ENCODE results near the gene ATP5PB.

The ATP5PB gene

DNA sequence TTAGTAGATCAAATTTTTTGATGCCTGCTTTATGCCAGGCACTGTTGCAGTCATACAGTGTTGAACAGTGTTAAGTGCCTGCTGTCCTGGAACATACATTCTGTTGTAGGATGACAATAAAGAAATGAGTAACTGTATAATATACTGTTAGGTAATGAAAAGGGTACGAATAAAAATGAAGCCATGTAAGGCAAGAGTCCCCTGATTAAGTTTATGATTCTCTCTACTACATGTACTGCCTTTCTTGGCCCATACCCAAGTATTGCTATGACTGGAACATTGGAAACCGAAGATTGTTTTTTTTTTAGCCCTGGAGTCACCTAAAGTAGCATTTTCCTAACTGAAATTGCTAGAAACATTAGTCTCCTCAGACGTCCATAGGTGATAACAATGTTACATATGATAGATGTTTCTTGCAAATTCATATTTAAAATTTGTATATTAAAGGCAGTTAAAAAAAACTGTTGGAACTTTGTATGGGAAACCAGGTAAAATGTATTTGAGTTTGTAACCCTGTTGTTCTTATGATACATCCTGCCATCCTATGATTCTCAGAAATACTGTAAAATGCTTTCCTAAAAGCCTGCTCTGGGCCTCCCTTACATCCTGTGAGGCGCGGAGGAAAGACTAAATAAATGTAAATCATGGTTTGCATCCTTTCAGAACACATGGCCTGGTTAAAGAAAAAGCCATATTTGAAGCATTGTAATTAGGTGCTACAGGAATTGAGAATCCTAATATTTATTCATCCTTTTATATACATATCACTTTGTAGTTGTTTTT is 5.8 kb downstream of the ATP5PB start:
- no peak overlapping the region for H3K4me3 ChIP-seq (replicated peaks; ENCODE audit: low read depth, low read length)
- TF ChIP-seq, protein P1, sequence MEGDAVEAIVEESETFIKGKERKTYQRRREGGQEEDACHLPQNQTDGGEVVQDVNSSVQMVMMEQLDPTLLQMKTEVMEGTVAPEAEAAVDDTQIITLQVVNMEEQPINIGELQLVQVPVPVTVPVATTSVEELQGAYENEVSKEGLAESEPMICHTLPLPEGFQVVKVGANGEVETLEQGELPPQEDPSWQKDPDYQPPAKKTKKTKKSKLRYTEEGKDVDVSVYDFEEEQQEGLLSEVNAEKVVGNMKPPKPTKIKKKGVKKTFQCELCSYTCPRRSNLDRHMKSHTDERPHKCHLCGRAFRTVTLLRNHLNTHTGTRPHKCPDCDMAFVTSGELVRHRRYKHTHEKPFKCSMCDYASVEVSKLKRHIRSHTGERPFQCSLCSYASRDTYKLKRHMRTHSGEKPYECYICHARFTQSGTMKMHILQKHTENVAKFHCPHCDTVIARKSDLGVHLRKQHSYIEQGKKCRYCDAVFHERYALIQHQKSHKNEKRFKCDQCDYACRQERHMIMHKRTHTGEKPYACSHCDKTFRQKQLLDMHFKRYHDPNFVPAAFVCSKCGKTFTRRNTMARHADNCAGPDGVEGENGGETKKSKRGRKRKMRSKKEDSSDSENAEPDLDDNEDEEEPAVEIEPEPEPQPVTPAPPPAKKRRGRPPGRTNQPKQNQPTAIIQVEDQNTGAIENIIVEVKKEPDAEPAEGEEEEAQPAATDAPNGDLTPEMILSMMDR (IDR thresholded peaks at IDR 0.05; ENCODE audit: low read length, missing control alignments), result no peak
- DNase-seq (ENCODE audit: low read depth), result no peak

- TF ChIP-seq, protein P1 (IDR thresholded peaks at IDR 0.05; ENCODE audit: low read length, missing control alignments), result no peak
- no peak overlapping the region for H3K4me3 ChIP-seq (replicated peaks; ENCODE audit: low read depth, low read length)
Measured at GRCh38 chr1:111455642-111456031, 6.4 kb downstream of the ATP5PB start.

DNA sequence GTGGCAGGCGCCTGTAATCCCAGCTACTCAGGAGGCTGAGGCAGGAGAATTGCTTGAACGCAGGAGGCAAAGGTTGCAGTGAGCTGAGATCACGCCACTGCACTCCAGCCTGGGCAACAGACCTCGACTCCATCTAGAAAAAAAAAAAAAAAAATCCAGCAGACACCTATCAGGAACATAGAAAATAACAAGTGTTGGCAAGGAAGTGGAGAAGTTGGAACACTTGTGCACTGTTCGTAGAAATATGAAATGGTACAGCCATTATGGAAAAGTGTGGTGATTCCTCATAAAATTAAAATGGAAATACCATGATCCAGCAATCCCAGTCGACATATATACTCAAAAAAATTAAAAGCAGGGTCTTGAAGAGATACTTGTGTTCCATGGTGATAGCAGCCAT is 12.5 kb downstream of the ATP5PB start:
- no peak overlapping the region for H3K4me3 ChIP-seq (replicated peaks; ENCODE audit: low read depth, low read length)
- TF ChIP-seq, protein P1 (IDR thresholded peaks at IDR 0.05; ENCODE audit: low read length, missing control alignments), result no peak
- DNase-seq (ENCODE audit: low read depth), result no peak

More at GRCh38 chr1:111455642-111456031, 6.4 kb downstream of the ATP5PB start:
- DNase-seq (ENCODE audit: low read depth), result no peak

DNA sequence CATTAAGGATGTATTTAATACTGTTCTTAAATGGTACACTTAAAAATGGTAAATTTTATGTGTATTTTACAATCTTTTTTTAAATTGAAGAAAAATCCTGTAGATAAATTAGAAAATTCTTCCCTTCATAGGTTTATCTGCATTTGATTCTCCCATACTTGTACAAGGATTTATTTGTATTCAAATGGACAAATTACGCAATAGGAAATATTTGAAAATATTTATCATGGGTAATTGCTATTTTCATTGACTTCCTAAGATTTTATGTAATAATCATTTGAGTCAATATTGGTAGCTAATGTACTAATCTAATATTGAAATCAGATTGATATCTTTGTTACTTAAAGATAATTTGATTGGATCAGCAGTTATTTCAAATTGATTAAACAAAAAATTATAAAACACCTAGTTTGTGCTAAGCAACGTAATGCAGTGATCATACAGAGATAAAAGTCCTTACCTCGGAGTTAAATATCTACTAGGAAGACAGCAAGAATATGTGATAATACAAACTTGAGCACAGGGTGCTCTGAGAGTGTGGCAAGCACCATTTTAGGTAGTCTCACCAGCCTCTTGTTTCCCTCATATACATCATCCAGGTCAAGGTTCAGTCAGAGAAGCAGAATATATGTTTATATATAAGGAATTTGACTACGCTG is 13.2 kb downstream of the ATP5PB start:
- no peak overlapping the region for H3K4me3 ChIP-seq (replicated peaks; ENCODE audit: low read depth, low read length)
- no peak for DNase-seq (ENCODE audit: low read depth)
- TF ChIP-seq, protein P1 (IDR thresholded peaks at IDR 0.05; ENCODE audit: low read length, missing control alignments), result no peak

DNA sequence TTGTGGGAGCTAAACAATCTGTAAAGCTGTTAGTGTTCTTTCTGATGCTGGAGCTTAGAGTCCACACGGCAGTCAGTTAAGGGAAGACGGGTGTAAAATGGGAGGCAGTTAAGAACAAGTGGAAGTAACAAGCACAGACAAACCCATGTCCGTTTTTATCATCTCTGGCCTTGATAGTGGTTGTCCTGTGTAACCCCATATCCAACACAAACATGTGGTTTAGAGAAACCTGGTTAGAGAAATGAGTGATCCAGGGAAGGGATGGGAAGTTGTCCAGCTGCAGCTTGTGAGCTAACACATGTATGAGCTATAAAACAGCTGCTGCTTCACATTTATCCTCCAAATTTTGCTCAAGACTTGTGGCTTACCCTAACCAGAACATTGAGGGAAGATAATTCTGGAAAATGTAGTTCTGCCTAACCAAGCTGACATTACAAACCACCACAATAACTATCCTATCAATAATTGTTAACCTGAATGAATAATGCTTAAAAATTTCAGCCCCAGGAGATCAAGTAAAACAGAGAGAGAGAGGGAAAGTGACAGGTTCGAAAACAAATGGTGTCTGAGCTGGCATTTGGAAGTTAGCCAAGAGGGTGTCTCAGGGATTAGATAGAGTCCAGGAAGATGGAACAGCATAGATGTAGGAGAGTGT is 13.9 kb downstream of the ATP5PB start:
- TF ChIP-seq, protein P1 (IDR thresholded peaks at IDR 0.05; ENCODE audit: low read length, missing control alignments), result no peak
- DNase-seq (ENCODE audit: low read depth), result peak; percentile 38
- no peak overlapping the region for H3K4me3 ChIP-seq (replicated peaks; ENCODE audit: low read depth, low read length)

GRCh38 chr1:111465754-111466153 is 16.5 kb downstream of the ATP5PB start:
- no peak overlapping the region for H3K4me3 ChIP-seq (replicated peaks; ENCODE audit: low read depth, low read length)
- TF ChIP-seq, protein P1 (IDR thresholded peaks at IDR 0.05; ENCODE audit: low read length, missing control alignments), result no peak
- no peak for DNase-seq (ENCODE audit: low read depth)
